ENCODE results near the gene PTGER4.

GRCh38 chr5:40683305-40683704 is 3.6 kb downstream of the PTGER4 start:
- TF ChIP-seq, protein P1, sequence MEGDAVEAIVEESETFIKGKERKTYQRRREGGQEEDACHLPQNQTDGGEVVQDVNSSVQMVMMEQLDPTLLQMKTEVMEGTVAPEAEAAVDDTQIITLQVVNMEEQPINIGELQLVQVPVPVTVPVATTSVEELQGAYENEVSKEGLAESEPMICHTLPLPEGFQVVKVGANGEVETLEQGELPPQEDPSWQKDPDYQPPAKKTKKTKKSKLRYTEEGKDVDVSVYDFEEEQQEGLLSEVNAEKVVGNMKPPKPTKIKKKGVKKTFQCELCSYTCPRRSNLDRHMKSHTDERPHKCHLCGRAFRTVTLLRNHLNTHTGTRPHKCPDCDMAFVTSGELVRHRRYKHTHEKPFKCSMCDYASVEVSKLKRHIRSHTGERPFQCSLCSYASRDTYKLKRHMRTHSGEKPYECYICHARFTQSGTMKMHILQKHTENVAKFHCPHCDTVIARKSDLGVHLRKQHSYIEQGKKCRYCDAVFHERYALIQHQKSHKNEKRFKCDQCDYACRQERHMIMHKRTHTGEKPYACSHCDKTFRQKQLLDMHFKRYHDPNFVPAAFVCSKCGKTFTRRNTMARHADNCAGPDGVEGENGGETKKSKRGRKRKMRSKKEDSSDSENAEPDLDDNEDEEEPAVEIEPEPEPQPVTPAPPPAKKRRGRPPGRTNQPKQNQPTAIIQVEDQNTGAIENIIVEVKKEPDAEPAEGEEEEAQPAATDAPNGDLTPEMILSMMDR (IDR thresholded peaks at IDR 0.05), result no peak
- TF ChIP-seq POLR2AphosphoS5 (IDR thresholded peaks at IDR 0.05) (no peak), POLR2A (IDR thresholded peaks at IDR 0.05) (no peak)
